Immature natural killer cell (primary cell): ENCODE data around the gene MTPN. TPM values are rescaled to one million over a fixed set of nuclear protein-coding genes. Genes with fewer than 3 reads are reported as not detected.

Experiments
- DNase-seq, 3 donors: peaks; one replicate each; pipeline ENCODE4 v3.0.0; 2022; ENCODE audit warnings: mixed read lengths in 1 of 3
- H3K27ac Mint-ChIP-seq, 6 donors: one replicate each; pipeline ENCODE4 v1.8.0; 2020; ENCODE audit warnings: mixed read lengths in 6 of 6, mild to moderate bottlenecking in 5 of 6, inconsistent platforms in 4 of 6, moderate library complexity in 3 of 6
- H3K27me3 Mint-ChIP-seq, 3 donors: one replicate each; pipeline ENCODE4 v1.8.0; 2020 to 2021; ENCODE audit warnings: low read depth in 3 of 3, mild to moderate bottlenecking in 3 of 3, mixed read lengths in 3 of 3, moderate library complexity in 3 of 3, inconsistent platforms in 1 of 3
- H3K36me3 Mint-ChIP-seq, 3 donors: one replicate each; pipeline ENCODE4 v1.8.0; 2020; ENCODE audit warnings: mixed read lengths in 3 of 3, inconsistent platforms in 2 of 3, mild to moderate bottlenecking in 2 of 3
- H3K4me1 Mint-ChIP-seq, 2 donors: one replicate each; pipeline ENCODE4 v1.8.0; 2020; ENCODE audit warnings: inconsistent platforms in 2 of 2, mild to moderate bottlenecking in 2 of 2, mixed read lengths in 2 of 2, moderate library complexity in 1 of 2
- H3K4me3 Mint-ChIP-seq, 5 donors: one replicate each; pipeline ENCODE4 v1.8.0; 2020; ENCODE audit warnings: mild to moderate bottlenecking in 5 of 5, mixed read lengths in 5 of 5, inconsistent platforms in 3 of 5, moderate library complexity in 3 of 5
- H3K9me3 Mint-ChIP-seq, 6 donors: one replicate each; pipeline ENCODE4 v1.8.0; 2020; ENCODE audit warnings: mild to moderate bottlenecking in 6 of 6, mixed read lengths in 6 of 6, inconsistent platforms in 4 of 6, moderate library complexity in 3 of 6
- polyA plus RNA-seq, 3 donors: library from polyadenylated mRNA; unstranded; fragments of 300-500 nt; fragmentation: Illumina TruSeq; gene quantifications; one replicate each; pipeline ENCODE4 v1.2.3, GENCODE V29; 2021

Gene MTPN
- polyA plus RNA-seq, 3 donors from 2014 or later, result 153 to 200 (median 197) TPM

GRCh38 chr7:135900065-135900546, 77.1 kb downstream of the MTPN start:
- no peaks in the 10 kb centered on the region for H3K9me3 Mint-ChIP-seq
- peaks cover 0 to 4% (median 0%) of the 10 kb centered on the region in 3 donors for H3K36me3 Mint-ChIP-seq
- H3K27ac Mint-ChIP-seq, result peak overlapping the region in 4 of 6 donors; percentile 17 to 57 (median 42)
- DNase-seq, result peak; percentile 9 to 31 (median 21)
- peaks cover 3 to 16% (median 9%) of the 10 kb centered on the region in 3 donors for H3K27me3 Mint-ChIP-seq
- H3K4me3 Mint-ChIP-seq, result peak overlapping the region in 4 of 5 donors; percentile 39 to 63 (median 48)
- peaks cover 51 to 60% of the 10 kb centered on the region in 2 donors for H3K4me1 Mint-ChIP-seq

DNA sequence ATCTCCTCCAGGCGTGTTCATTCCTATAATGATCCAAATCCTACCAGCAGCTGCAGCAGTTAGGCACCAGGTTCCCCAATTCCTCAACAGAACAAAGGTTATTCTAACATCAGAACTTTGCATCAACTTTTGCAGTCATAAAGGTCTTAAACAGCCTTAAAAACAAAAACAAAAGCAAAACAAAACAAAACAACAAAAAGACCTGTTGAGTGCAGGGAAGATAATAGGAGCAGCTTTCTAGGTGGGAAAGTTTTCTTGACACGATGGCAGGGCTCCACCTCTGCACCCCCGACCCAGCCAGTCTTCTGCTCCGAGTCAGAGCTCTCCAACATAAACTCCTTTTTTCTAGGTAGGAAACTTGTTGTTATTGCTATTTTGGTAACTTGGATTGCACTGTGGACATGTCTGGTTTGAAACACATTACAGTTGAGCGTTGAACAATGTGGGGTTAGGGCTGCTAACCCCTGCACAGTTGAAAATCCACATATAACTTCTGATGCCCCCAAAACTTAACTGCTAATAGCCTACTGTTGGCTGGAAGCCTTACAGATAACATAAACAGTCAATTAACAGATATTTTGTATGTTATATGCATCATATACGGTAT, 77.6 kb downstream of the MTPN start:
- Mint-ChIP-seq H3K9me3 (no peaks in the 10 kb centered on the region), H3K27me3 (peaks cover 3 to 16% (median 9%) of the 10 kb centered on the region in 3 donors), H3K4me3 (peak overlapping the region in 2 of 5 donors; percentile 54 to 63), H3K36me3 (peaks cover 0 to 3% (median 0%) of the 10 kb centered on the region in 3 donors), H3K4me1 (peaks cover 45 to 55% of the 10 kb centered on the region in 2 donors), H3K27ac (peak overlapping the region in 3 of 6 donors; percentile 43 to 57 (median 45))
- no peak for DNase-seq

DNA sequence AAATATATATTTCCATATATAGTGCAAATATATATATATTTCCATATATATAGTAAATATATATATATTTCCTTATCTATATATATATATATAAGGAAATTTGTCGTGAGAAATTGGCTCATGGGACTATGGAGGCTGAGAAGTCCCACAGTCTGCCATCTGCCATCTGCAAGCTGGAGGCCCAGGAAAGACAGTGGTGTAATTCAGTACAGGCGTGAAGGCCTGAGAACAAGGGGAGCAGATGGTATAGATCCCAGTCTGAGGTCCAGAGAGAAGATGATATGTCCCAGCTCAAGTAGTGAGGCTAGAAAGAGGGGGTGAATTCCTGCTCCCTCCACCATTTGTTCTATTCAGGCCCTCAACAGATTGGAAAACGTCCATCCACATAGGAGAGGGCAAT, 78.9 kb downstream of the MTPN start:
- no peak overlapping the region for H3K4me3 Mint-ChIP-seq
- H3K36me3 Mint-ChIP-seq, result no peaks in the 10 kb centered on the region
- H3K27me3 Mint-ChIP-seq, result peaks cover 3 to 13% (median 8%) of the 10 kb centered on the region in 3 donors
- peak overlapping the region in 1 of 6 donors; percentile 31 for H3K27ac Mint-ChIP-seq
- no peaks in the 10 kb centered on the region for H3K9me3 Mint-ChIP-seq
- H3K4me1 Mint-ChIP-seq, result peaks cover 37 to 45% of the 10 kb centered on the region in 2 donors
- DNase-seq, result no peak

DNA sequence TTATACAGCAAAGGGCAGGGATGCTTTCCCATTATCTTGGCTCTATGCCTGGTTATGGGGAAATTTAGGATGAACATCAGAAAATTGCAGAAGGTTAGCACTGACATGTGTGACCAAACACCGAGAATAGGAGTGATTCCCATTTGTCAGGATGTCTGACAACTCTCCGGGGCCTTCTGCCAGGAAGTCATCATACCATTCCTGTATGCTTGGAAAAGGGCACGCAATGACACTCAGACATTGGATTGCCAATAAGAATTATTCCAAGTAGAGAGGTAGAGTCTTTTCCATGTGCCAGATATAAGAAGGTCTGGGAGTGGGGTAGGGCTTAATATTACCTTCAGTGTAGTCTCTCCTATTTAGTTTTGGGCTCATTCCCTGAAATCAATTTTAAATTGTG, 82.3 kb downstream of the MTPN start:
- no peaks in the 10 kb centered on the region for H3K9me3 Mint-ChIP-seq
- no peak overlapping the region for H3K4me3 Mint-ChIP-seq
- DNase-seq, result no peak
- no peaks in the 10 kb centered on the region for H3K36me3 Mint-ChIP-seq
- no peak overlapping the region for H3K27ac Mint-ChIP-seq
- peaks cover 8 to 12% of the 10 kb centered on the region in 2 donors for H3K4me1 Mint-ChIP-seq
- H3K27me3 Mint-ChIP-seq, result peaks cover 0 to 8% (median 5%) of the 10 kb centered on the region in 3 donors

DNA sequence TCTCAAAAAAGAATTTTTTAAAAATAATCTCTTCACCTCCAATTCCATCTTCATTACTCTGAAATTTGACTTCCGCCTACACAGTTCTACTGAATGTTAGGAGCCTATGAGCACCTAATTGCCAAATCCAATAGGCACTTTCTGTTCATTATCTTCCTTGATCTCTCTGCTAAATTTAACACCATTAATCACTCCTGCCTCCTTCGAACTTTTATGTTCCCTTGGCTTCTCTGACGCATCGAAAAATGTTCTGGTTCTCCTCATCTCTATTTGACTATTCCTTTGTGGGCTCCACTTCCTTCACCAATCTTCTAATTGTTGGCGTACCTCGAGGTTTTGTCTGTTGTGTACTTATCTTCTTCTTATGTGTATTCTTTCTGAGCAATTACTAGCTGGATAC, 87.3 kb downstream of the MTPN start:
- DNase-seq, result no peak
- Mint-ChIP-seq H3K36me3 (no peaks in the 10 kb centered on the region), H3K4me3 (no peak overlapping the region), H3K27me3 (peaks cover 2 to 9% (median 5%) of the 10 kb centered on the region in 3 donors), H3K27ac (no peak overlapping the region), H3K4me1 (no peaks in the 10 kb centered on the region), H3K9me3 (no peaks in the 10 kb centered on the region)

DNA sequence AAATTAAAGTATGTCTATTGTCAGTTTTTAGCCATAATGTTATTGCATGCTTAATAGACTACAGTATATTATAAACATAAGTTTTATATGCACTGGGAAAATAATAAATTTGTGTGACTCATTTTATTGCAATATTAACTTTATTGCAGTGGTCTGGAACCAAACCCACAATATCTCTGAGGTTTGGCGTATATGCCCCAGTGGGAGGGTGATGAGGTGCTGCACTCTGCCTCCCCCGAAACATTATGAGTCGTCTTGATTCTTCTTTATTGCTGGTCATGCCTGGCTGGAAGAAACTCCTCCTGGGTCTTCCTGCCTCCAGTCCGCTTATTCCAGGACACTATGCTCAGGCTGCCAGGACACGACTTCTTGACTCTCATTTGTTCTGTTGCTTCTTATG, 88.4 kb downstream of the MTPN start:
- H3K9me3 Mint-ChIP-seq, result no peaks in the 10 kb centered on the region
- no peaks in the 10 kb centered on the region for H3K36me3 Mint-ChIP-seq
- no peak for DNase-seq
- H3K27ac Mint-ChIP-seq, result no peak overlapping the region
- no peaks in the 10 kb centered on the region for H3K4me1 Mint-ChIP-seq
- no peak overlapping the region for H3K4me3 Mint-ChIP-seq
- peaks cover 2 to 8% (median 5%) of the 10 kb centered on the region in 3 donors for H3K27me3 Mint-ChIP-seq

DNA sequence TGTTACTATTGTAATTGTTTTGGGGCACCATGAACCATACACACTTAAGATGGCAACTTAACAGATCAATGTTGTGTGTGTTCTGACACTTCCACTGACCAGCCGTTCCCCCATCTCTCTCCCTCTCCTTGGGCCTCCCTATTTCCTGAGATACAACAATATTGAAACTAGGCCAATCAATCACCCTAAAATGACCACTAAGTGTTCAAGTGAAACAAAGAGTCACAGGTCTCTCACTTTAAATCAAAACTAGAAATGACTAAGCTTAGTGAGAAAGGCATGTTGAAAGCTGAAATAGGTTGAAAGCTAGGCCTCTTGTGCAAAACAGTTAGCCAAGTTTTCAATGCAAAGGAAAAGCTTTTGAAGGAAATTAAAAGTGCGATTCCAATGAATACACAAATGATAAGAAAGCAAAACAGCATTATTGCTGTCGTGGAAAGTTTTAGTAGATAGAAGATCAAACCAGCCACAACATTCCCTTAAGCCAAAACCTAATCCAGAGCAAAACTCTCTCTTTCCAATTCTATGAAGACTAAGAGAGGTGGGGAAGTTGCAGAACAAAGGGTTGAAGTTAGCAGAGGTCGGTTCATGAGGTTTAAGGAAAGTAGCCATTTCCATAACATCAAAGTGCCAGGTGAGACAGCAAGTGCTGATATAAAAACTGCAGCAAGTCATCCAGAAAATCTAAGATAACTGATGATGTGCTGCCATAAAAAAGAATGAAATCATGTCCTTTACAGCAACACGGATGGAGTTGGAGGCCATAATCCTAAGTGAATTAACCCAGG, 90.6 kb downstream of the MTPN start:
- H3K36me3 Mint-ChIP-seq, result peaks cover 0 to 3% (median 0%) of the 10 kb centered on the region in 3 donors
- no peak overlapping the region for H3K4me3 Mint-ChIP-seq
- no peak for DNase-seq
- H3K27ac Mint-ChIP-seq, result no peak overlapping the region
- H3K9me3 Mint-ChIP-seq, result no peaks in the 10 kb centered on the region
- no peaks in the 10 kb centered on the region for H3K4me1 Mint-ChIP-seq
- H3K27me3 Mint-ChIP-seq, result peaks cover 2 to 4% (median 3%) of the 10 kb centered on the region in 3 donors

- Mint-ChIP-seq H3K4me3 (no peak overlapping the region), H3K27ac (no peak overlapping the region), H3K36me3 (peaks cover 0 to 3% (median 0%) of the 10 kb centered on the region in 3 donors), H3K9me3 (no peaks in the 10 kb centered on the region), H3K4me1 (no peaks in the 10 kb centered on the region), H3K27me3 (peaks cover 2 to 4% (median 3%) of the 10 kb centered on the region in 3 donors)
- no peak for DNase-seq
Measured at GRCh38 chr7:135884495-135885232, 92.5 kb downstream of the MTPN start.

DNA sequence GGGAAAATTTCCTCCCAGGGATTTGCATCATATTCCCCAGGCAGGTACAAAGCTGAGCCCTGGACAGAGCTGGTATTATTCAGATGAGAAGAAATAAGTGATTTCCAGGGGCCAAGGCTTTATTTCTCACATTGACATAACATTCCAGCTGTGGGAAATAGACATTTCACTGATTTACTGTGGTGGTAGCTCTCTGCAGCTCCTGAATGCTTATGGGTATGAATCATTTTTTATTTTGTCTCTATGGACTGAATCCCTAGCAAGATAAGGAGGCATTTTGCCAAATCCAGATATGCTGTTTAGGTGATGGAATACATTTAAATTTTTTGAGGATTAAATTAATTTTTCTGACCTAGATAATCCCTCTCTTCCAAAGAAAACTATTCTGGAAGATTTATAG, 97.9 kb downstream of the MTPN start:
- DNase-seq, result no peak
- H3K36me3 Mint-ChIP-seq, result peaks cover 0 to 14% (median 0%) of the 10 kb centered on the region in 3 donors
- H3K9me3 Mint-ChIP-seq, result peaks cover 0 to 4% (median 0%) of the 10 kb centered on the region in 6 donors
- H3K27ac Mint-ChIP-seq, result no peak overlapping the region
- H3K4me3 Mint-ChIP-seq, result no peak overlapping the region
- H3K27me3 Mint-ChIP-seq, result peaks cover 0 to 4% (median 4%) of the 10 kb centered on the region in 3 donors
- no peaks in the 10 kb centered on the region for H3K4me1 Mint-ChIP-seq

- Mint-ChIP-seq H3K27me3 (peaks cover 0 to 6% (median 4%) of the 10 kb centered on the region in 3 donors), H3K27ac (no peak overlapping the region), H3K36me3 (peaks cover 0 to 14% (median 0%) of the 10 kb centered on the region in 3 donors), H3K9me3 (peaks cover 0 to 4% (median 0%) of the 10 kb centered on the region in 6 donors), H3K4me1 (no peaks in the 10 kb centered on the region), H3K4me3 (no peak overlapping the region)
- DNase-seq, result no peak
Measured at GRCh38 chr7:135878284-135878683, 98.9 kb downstream of the MTPN start.

GRCh38 chr7:135877805-135878204, 99.4 kb downstream of the MTPN start:
- Mint-ChIP-seq H3K36me3 (peaks cover 0 to 12% (median 0%) of the 10 kb centered on the region in 3 donors), H3K4me1 (no peaks in the 10 kb centered on the region), H3K4me3 (no peak overlapping the region), H3K27ac (no peak overlapping the region), H3K9me3 (peaks cover 0 to 4% (median 0%) of the 10 kb centered on the region in 6 donors), H3K27me3 (peaks cover 0 to 4% (median 4%) of the 10 kb centered on the region in 3 donors)
- no peak for DNase-seq
